Vagina (tissue), 2 donors: ENCODE data around the gene SEMA3B. TPM values are rescaled to one million over a fixed set of nuclear protein-coding genes. Genes with fewer than 3 reads are reported as not detected.
A peak's percentile ranks its signal among the peaks of the same experiment; 100 is the strongest.

Experiments
- DNase-seq, 2 donors: peaks; one replicate each; pipeline ENCODE4 v3.0.0-alpha.2; 2017; ENCODE audit errors: extremely low spot score in 2 of 2
- H3K27ac ChIP-seq: fragments of 200-600 bp; sonication (generic); one replicate; pipeline ENCODE4 v1.5.1; 2019
- H3K27me3 ChIP-seq: fragments of 200-600 bp; sonication (generic); one replicate; pipeline ENCODE4 v1.5.1; 2019
- H3K36me3 ChIP-seq, 2 donors: fragments of 200-600 bp; sonication (generic); one replicate each; pipeline ENCODE4 v1.5.1; 2017 to 2019
- H3K4me1 ChIP-seq: fragments of 200-600 bp; sonication (generic); one replicate; pipeline ENCODE4 v1.5.1; 2019
- H3K4me3 ChIP-seq, 2 donors: fragments of 200-600 bp; sonication (generic); 1 replicate in 1 of 2; 2 replicates in 1 of 2; pipeline ENCODE4 v1.5.1; 2016 to 2019
- H3K9me3 ChIP-seq: fragments of 200-600 bp; sonication (generic); one replicate; pipeline ENCODE4 v1.5.1; 2019
- CTCF ChIP-seq, 3 experiments: fragments of 450-650 bp in 2 of 3; fragments of 200-600 bp in 1 of 3; sonication (generic) in 1 of 3; IDR thresholded peaks; one replicate each; pipeline ENCODE4 v1.5.1; 2017 to 2019; ENCODE audit warnings: antibody characterized with exemption in 3 of 3, mild to moderate bottlenecking in 2 of 3, moderate library complexity in 2 of 3
- POLR2A ChIP-seq, 2 donors: fragments of 450-650 bp; IDR thresholded peaks; one replicate each; pipeline ENCODE4 v1.6.1; 2017; ENCODE audit warnings: antibody characterized with exemption in 2 of 2, mild to moderate bottlenecking in 2 of 2, moderate library complexity in 2 of 2
- POLR2AphosphoS5 ChIP-seq, 2 donors: sonication (generic); formaldehyde crosslinking; IDR thresholded peaks; one replicate each; pipeline ENCODE4 v1.9.0; 2017; ENCODE audit warnings: antibody characterized with exemption in 2 of 2, mild to moderate bottlenecking in 2 of 2, low read depth in 1 of 2; ENCODE audit not compliant: insufficient read depth in 1 of 2
- intact Hi-C: fragments of 100-400 bp; cut with DNase I; formaldehyde crosslinking; loops from one replicate; pipeline ENCODE4 v1.15.1; 2023
- total RNA-seq: library from RNA; depleted of rRNA; stranded (reverse); fragments of >200 nt; gene quantifications from one replicate; pipeline ENCODE4 v1.2.3, GENCODE V29; 2016

The SEMA3B gene
- total RNA-seq, 1 donor from 2014 or later = 32.9 TPM

- H3K4me3 ChIP-seq = no peak overlapping the region
- H3K4me1 ChIP-seq = peaks cover 31% of the 10 kb centered on the region
- no peaks in the 10 kb centered on the region for H3K27me3 ChIP-seq
- no peak overlapping the region for H3K27ac ChIP-seq
- no peak for DNase-seq
- no peaks in the 10 kb centered on the region for H3K36me3 ChIP-seq
- TF ChIP-seq CTCF (IDR thresholded peaks at IDR 0.05) (no peak), POLR2A (IDR thresholded peaks at IDR 0.05) (no peak)
- no peaks in the 10 kb centered on the region for H3K9me3 ChIP-seq
- intact Hi-C loops = no loop called here
Observed at GRCh38 chr3:50233176-50233575, 35.8 kb upstream of the SEMA3B start.

GRCh38 chr3:50235716-50236483 lies 33.0 kb upstream of the SEMA3B start, which contains the start of gene GNAI2:
GNAI2 (plus strand) TSS chr3:50236204; CDS start chr3:50236336, 132 bp downstream.
- no peaks in the 10 kb centered on the region for H3K27me3 ChIP-seq
- peak within 1 kb of the TSS; percentile 92 for H3K27ac ChIP-seq
- DNase-seq = peak; percentile 99 to 100
- peaks cover 55% of the 10 kb centered on the region for H3K4me1 ChIP-seq
- no peak for TF ChIP-seq CTCF (IDR thresholded peaks at IDR 0.05)
- TF ChIP-seq POLR2AphosphoS5 (IDR thresholded peaks at IDR 0.05; ENCODE audit: insufficient read depth in 1 of 2, low read depth in 1 of 2) = peak; percentile 87 to 89
- TF ChIP-seq POLR2A (IDR thresholded peaks at IDR 0.05) = peak in 1 of 2 donors; percentile 95
- peak within 1 kb of the TSS; percentile 87 to 97 for H3K4me3 ChIP-seq
- no peaks in the 10 kb centered on the region for H3K9me3 ChIP-seq
- intact Hi-C loops = no loop called here
- no peaks in the 10 kb centered on the region for H3K36me3 ChIP-seq

GRCh38 chr3:50236484-50237132 lies 32.3 kb upstream of the SEMA3B start:
- peak overlapping the region; percentile 92 for H3K27ac ChIP-seq
- no peaks in the 10 kb centered on the region for H3K27me3 ChIP-seq
- no peak for DNase-seq
- no peaks in the 10 kb centered on the region for H3K36me3 ChIP-seq
- H3K4me3 ChIP-seq = peak overlapping the region; percentile 87 to 97
- no peak for TF ChIP-seq POLR2AphosphoS5 (IDR thresholded peaks at IDR 0.05; ENCODE audit: insufficient read depth in 1 of 2, low read depth in 1 of 2)
- no peak for TF ChIP-seq CTCF (IDR thresholded peaks at IDR 0.05)
- TF ChIP-seq POLR2A (IDR thresholded peaks at IDR 0.05) = no peak
- H3K9me3 ChIP-seq = no peaks in the 10 kb centered on the region
- peaks cover 62% of the 10 kb centered on the region for H3K4me1 ChIP-seq
- intact Hi-C loops = no loop called here

- Histone ChIP-seq H3K9me3 (no peaks in the 10 kb centered on the region), H3K4me3 (peak overlapping the region; percentile 87 to 97), H3K4me1 (peaks cover 67% of the 10 kb centered on the region), H3K36me3 (no peaks in the 10 kb centered on the region), H3K27ac (peak overlapping the region; percentile 92), H3K27me3 (no peaks in the 10 kb centered on the region)
- intact Hi-C loops = no loop called here
- DNase-seq = no peak
- TF ChIP-seq POLR2A (IDR thresholded peaks at IDR 0.05) (no peak), POLR2AphosphoS5 (IDR thresholded peaks at IDR 0.05; ENCODE audit: insufficient read depth in 1 of 2, low read depth in 1 of 2) (no peak), CTCF (IDR thresholded peaks at IDR 0.05) (no peak)
Observed at GRCh38 chr3:50237133-50237651, 31.8 kb upstream of the SEMA3B start.
